Calu3 (cell line): ENCODE results near the gene CLEC17A. TPM values are rescaled to one million over a fixed set of nuclear protein-coding genes. Genes with fewer than 3 reads are reported as not detected.
"Not testable (repeated sequence)": the region's sequence is repeated elsewhere in the genome, so short reads cannot be mapped to it uniquely, and the experiment has no call there.

Experiments used
- BruUV-seq: library from RNA; stranded (reverse); fragments of 400-500 nt; replicated peaks from 2 replicates; lab custom pipeline; 2021; lab: Mats Ljungman, UMichigan
- CTCF ChIA-PET: fragments of 300-600 bp; sonication (Branson Sonifier 250); formaldehyde crosslinking; loops from one replicate; lab custom pipeline; 2022; ENCODE audit warnings: antibody characterized with exemption; lab: Charles Lee
- DNase-seq: peaks from one replicate; pipeline ENCODE4 v3.0.0; 2022
- H3K27ac Mint-ChIP-seq: one replicate; pipeline ENCODE4 v1.8.0; 2022; ENCODE audit warnings: mixed read lengths; ENCODE audit not compliant: unreplicated experiment
- H3K27me3 Mint-ChIP-seq: one replicate; pipeline ENCODE4 v1.8.0; 2022; ENCODE audit warnings: mixed read lengths; ENCODE audit not compliant: unreplicated experiment
- H3K36me3 Mint-ChIP-seq: one replicate; pipeline ENCODE4 v1.8.0; 2022; ENCODE audit warnings: mild to moderate bottlenecking, moderate library complexity, mixed read lengths; ENCODE audit not compliant: insufficient read depth, unreplicated experiment
- H3K4me1 Mint-ChIP-seq: one replicate; pipeline ENCODE4 v1.8.0; 2022; ENCODE audit warnings: mild to moderate bottlenecking, low read depth, mixed read lengths; ENCODE audit not compliant: unreplicated experiment
- H3K4me3 Mint-ChIP-seq: one replicate; pipeline ENCODE4 v1.8.0; 2022; ENCODE audit warnings: mild to moderate bottlenecking, low read depth, moderate library complexity, mixed read lengths; ENCODE audit not compliant: unreplicated experiment
- H3K9me3 Mint-ChIP-seq: one replicate; pipeline ENCODE4 v1.8.0; 2022; ENCODE audit warnings: low read depth, mixed read lengths; ENCODE audit not compliant: unreplicated experiment
- intact Hi-C: fragments of 100-400 bp; cut with micrococcal nuclease; formaldehyde crosslinking; loops from one replicate; pipeline ENCODE4 v1.10.0; 2022; ENCODE audit not compliant: unreplicated experiment
- total RNA-seq: library from RNA; stranded (reverse); gene quantifications from 2 replicates; pipeline ENCODE4 v1.2.3, GENCODE V29; 2022
- TF ChIP-seq, protein P1 (sequence below): fragments of 200-600 bp; IDR thresholded peaks from one replicate; pipeline ENCODE4 v1.8.0; 2022; ENCODE audit warnings: antibody characterized with exemption; ENCODE audit not compliant: unreplicated experiment

The CLEC17A gene
- total RNA-seq, 1 experiment from 2014 or later = not detected

DNA sequence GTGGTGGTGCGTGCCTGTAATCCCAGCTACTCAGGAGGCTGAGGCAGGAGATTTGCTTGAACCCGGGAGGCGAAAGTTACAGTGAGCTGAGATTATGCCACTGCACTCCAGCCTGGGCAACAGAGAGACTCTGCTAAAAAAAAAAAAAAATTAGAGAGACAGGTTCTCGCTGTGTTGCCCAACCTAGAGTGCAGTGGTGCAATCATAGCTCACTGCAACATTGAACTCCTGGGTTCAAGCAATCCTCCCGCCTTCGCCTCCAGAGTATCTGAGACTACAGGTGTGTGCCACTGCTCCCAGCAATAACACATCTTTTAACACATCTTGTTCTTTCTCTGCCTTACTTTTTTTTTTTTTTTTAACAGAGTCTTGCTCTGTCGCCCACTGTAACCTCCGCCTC, 32.7 kb downstream of the CLEC17A start:
- CTCF ChIA-PET = interaction anchor here (0.8 kb wide), 1 partner anchor 25 kb away, joined by 3 read pairs; no protein-coding TSS in a partner anchor
- Mint-ChIP-seq H3K36me3 (no peaks in the 10 kb centered on the region), H3K27ac (no peak overlapping the region), H3K4me3 (no peak overlapping the region), H3K27me3 (peaks cover 9% of the 10 kb centered on the region), H3K4me1 (no peaks in the 10 kb centered on the region), H3K9me3 (peaks cover 8% of the 10 kb centered on the region)
- no peak for DNase-seq
- no TSS peak for BruUV-seq
- intact Hi-C loops = no loop called here
- TF ChIP-seq, protein P1, sequence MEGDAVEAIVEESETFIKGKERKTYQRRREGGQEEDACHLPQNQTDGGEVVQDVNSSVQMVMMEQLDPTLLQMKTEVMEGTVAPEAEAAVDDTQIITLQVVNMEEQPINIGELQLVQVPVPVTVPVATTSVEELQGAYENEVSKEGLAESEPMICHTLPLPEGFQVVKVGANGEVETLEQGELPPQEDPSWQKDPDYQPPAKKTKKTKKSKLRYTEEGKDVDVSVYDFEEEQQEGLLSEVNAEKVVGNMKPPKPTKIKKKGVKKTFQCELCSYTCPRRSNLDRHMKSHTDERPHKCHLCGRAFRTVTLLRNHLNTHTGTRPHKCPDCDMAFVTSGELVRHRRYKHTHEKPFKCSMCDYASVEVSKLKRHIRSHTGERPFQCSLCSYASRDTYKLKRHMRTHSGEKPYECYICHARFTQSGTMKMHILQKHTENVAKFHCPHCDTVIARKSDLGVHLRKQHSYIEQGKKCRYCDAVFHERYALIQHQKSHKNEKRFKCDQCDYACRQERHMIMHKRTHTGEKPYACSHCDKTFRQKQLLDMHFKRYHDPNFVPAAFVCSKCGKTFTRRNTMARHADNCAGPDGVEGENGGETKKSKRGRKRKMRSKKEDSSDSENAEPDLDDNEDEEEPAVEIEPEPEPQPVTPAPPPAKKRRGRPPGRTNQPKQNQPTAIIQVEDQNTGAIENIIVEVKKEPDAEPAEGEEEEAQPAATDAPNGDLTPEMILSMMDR = no peak

DNA sequence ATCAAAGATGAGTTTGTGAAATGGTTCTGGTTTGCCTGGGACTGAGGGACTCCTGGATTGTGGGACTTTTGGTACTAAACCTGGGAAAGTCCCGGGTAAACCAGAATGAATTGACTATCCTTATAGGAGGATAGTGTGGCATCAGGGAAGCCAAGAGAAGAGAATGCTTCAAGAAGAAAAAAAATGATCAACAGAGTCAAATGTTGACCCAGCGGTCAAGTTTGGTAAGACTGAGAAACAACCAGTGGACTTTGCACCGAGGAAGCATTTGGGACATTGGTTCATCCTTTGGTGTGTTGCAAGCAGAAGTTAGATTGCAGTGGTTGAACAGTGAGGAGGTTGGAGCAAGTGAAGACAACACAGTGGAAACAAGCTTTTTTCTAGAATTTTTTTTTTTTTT, 33.5 kb downstream of the CLEC17A start:
- no peak for DNase-seq
- intact Hi-C loops = no loop called here
- H3K36me3 Mint-ChIP-seq = no peaks in the 10 kb centered on the region
- H3K4me1 Mint-ChIP-seq = no peaks in the 10 kb centered on the region
- peaks cover 8% of the 10 kb centered on the region for H3K9me3 Mint-ChIP-seq
- TF ChIP-seq, protein P1 = no peak
- BruUV-seq = no TSS peak
- peaks cover 9% of the 10 kb centered on the region for H3K27me3 Mint-ChIP-seq
- CTCF ChIA-PET = no interaction called here
- no peak overlapping the region for H3K27ac Mint-ChIP-seq
- H3K4me3 Mint-ChIP-seq = no peak overlapping the region

DNA sequence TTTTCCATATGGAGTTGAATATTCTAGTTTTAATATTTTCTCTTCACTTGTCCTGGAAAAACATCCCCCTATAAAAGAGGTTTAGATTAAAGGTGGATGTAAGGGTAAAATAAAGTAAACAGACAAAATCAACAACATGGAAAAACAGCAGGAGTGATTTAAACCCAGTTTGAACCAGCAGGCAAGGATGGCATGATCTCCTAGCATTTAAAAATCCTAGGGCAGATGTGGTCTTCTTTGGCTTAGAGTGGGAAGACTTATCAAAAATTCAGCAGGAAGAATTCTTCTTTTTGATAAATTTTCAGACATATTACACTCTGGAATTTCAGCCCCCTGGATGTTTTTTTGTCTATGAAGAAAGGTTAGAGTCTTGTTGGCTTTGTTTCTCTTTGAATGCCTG, 36.5 kb downstream of the CLEC17A start:
- no TSS peak for BruUV-seq
- H3K36me3 Mint-ChIP-seq = no peaks in the 10 kb centered on the region
- CTCF ChIA-PET = no interaction called here
- peaks cover 8% of the 10 kb centered on the region for H3K9me3 Mint-ChIP-seq
- H3K4me3 Mint-ChIP-seq = no peak overlapping the region
- intact Hi-C loops = no loop called here
- TF ChIP-seq, protein P1 = no peak
- peaks cover 9% of the 10 kb centered on the region for H3K27me3 Mint-ChIP-seq
- no peak for DNase-seq
- no peak overlapping the region for H3K27ac Mint-ChIP-seq
- H3K4me1 Mint-ChIP-seq = no peaks in the 10 kb centered on the region

DNA sequence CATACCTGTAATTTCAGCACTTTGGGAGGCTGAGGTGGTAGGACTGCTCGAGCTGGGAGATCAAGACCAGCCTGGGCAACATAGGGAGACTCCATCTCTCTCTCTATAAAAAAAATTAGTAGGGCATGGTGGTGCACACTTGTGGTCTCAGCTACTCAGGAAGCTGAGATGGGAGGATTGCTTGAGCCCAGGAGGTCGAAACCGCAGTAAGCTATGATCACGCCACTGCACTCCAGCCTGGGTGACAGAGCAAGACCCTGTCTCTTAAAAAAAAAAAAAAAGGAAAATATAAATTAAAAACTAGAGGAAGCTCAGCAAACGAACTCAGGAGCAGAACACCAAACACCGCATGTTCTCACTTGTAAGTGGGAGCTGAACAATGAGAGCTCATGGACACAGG, 41.6 kb downstream of the CLEC17A start:
- H3K9me3 Mint-ChIP-seq, H3K36me3 Mint-ChIP-seq, intact Hi-C loops, H3K4me3 Mint-ChIP-seq, H3K27ac Mint-ChIP-seq, H3K4me1 Mint-ChIP-seq, DNase-seq, BruUV-seq: not testable (repeated sequence)
- H3K27me3 Mint-ChIP-seq = peaks cover 24% of the 10 kb centered on the region
- CTCF ChIA-PET = interaction anchor here (1.2 kb wide), 1 partner anchor 9 kb away, joined by 3 read pairs; no protein-coding TSS in a partner anchor

DNA sequence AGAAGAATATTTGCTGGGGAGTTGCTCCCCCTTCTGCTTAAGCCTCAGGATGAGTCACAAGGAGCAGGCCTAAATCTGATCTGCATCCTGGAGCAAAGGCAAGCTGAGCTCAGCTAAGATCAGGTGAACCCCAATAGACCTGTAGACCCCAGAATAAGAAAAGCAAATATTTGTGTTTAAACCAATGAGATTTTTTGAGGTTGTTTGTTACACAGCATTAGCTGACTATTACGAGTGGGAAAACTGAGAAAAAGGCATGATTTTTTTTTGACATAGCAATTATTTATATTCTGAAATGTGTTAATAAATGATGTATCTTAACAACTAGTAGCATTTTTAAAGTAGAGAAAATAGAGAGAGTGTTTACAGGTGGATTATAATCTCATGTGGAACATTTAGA, 46.7 kb downstream of the CLEC17A start:
- Mint-ChIP-seq H3K9me3 (no peaks in the 10 kb centered on the region), H3K4me3 (no peak overlapping the region), H3K36me3 (no peaks in the 10 kb centered on the region), H3K27me3 (peaks cover 24% of the 10 kb centered on the region), H3K27ac (no peak overlapping the region), H3K4me1 (no peaks in the 10 kb centered on the region)
- intact Hi-C loops = no loop called here
- TF ChIP-seq, protein P1 = no peak
- BruUV-seq = no TSS peak
- no peak for DNase-seq
- CTCF ChIA-PET = no interaction called here
